Common myeloid progenitor, CD34-positive (primary cell): ENCODE results near the gene EIF6.

ENCODE experiments used
- CTCF ChIA-PET: fragments of 350-600 bp; sonication (Branson Sonifier 250); formaldehyde crosslinking; loops from one replicate; lab custom pipeline; 2021; ENCODE audit warnings: antibody characterized with exemption; lab: Charles Lee
- POLR2A ChIA-PET: fragments of 350-600 bp; sonication (Branson Sonifier 250); formaldehyde crosslinking; loops from one replicate; lab custom pipeline; 2021; ENCODE audit warnings: antibody characterized with exemption; lab: Charles Lee
- DNase-seq, 3 donors: peaks; one replicate each; pipeline versions ENCODE4 v3.0.0 to v3.0.0-alpha.2; 2013
- H3K27ac ChIP-seq, 2 experiments: 1 replicate in 1 of 2; 2 replicates in 1 of 2; pipeline ENCODE4 v1.7.0; 2013; ENCODE audit warnings: inconsistent platforms in 2 of 2, low read length in 2 of 2, mild to moderate bottlenecking in 2 of 2, low read depth in 1 of 2, moderate library complexity in 1 of 2; ENCODE audit not compliant: severe bottlenecking in 2 of 2, insufficient read depth in 1 of 2, poor library complexity in 1 of 2
- H3K27me3 ChIP-seq, 5 experiments: replicated peaks in 2 of 5; 1 replicate in 3 of 5; 2 replicates in 2 of 5; pipeline versions ENCODE4 v1.6.1 to v1.7.0; 2013; ENCODE audit warnings: low read length in 4 of 5, mild to moderate bottlenecking in 2 of 5, moderate library complexity in 2 of 5, inconsistent platforms in 1 of 5; ENCODE audit not compliant: insufficient read depth in 5 of 5, control insufficient read depth in 4 of 5
- H3K36me3 ChIP-seq, 4 experiments: 1 replicate in 2 of 4; 2 replicates in 2 of 4; pipeline versions ENCODE4 v1.6.1 to v1.7.0; 2013; ENCODE audit warnings: low read length in 3 of 4, control low read depth in 1 of 4, mild to moderate bottlenecking in 1 of 4; ENCODE audit not compliant: control insufficient read depth in 4 of 4, insufficient read depth in 4 of 4
- H3K4me1 ChIP-seq, 4 experiments: 1 replicate in 3 of 4; 2 replicates in 1 of 4; pipeline versions ENCODE4 v1.6.1 to v1.7.1; 2013; ENCODE audit warnings: low read length in 3 of 4, mild to moderate bottlenecking in 3 of 4, control low read depth in 1 of 4, inconsistent platforms in 1 of 4, moderate library complexity in 1 of 4; ENCODE audit not compliant: control insufficient read depth in 4 of 4, insufficient read depth in 4 of 4; ENCODE audit errors: control extremely low read depth in 1 of 4
- H3K4me3 ChIP-seq, 7 experiments: 1 replicate in 4 of 7; 2 replicates in 3 of 7; pipeline versions ENCODE4 v1.5.1 to v1.7.0; 2013; ENCODE audit warnings: mild to moderate bottlenecking in 7 of 7, low read length in 6 of 7, moderate library complexity in 6 of 7, inconsistent platforms in 2 of 7, low read depth in 2 of 7, control low read depth in 1 of 7; ENCODE audit not compliant: insufficient read depth in 4 of 7, control insufficient read depth in 1 of 7; ENCODE audit errors: extremely low read depth in 1 of 7
- H3K9me3 ChIP-seq, 5 experiments: 1 replicate in 4 of 5; 2 replicates in 1 of 5; pipeline versions ENCODE4 v1.6.1 to v1.7.1; 2013; ENCODE audit warnings: low read length in 4 of 5, mild to moderate bottlenecking in 2 of 5, inconsistent platforms in 1 of 5, low read depth in 1 of 5, moderate library complexity in 1 of 5; ENCODE audit not compliant: control insufficient read depth in 4 of 5, insufficient read depth in 2 of 5; ENCODE audit errors: control extremely low read depth in 1 of 5
- WGBS: methylation state at CpG from one replicate; pipeline ENCODE4 v1.1.5; 2013; ENCODE audit not compliant: insufficient coverage; 5-methylcytosine and 5-hydroxymethylcytosine counted together

Gene EIF6

GRCh38 chr20:35327074-35327976, 42.8 kb upstream of the EIF6 start:
- ChIA-PET CTCF (interaction anchor here (0.7 kb wide), 1 partner anchor 233 kb away, joined by 3 read pairs; no protein-coding TSS in a partner anchor), POLR2A (interaction anchor here (0.6 kb wide), 1 partner anchor 424 kb away, joined by 3 read pairs; no protein-coding TSS in a partner anchor)
- WGBS: 97% methylated on average over 4 of the region's 4 CpGs
- DNase-seq: no peak
- no peak overlapping the region for H3K27ac ChIP-seq
- H3K9me3 ChIP-seq: peaks cover 0 to 1% (median 0%) of the 10 kb centered on the region in 5 experiments
- peaks cover 0 to 7% (median 2%) of the 10 kb centered on the region in 4 experiments for H3K36me3 ChIP-seq
- H3K4me1 ChIP-seq: peaks cover 0 to 5% (median 0%) of the 10 kb centered on the region in 4 experiments
- H3K4me3 ChIP-seq: no peak overlapping the region
- H3K27me3 ChIP-seq: no peaks in the 10 kb centered on the region

- no CpG with 5 or more reads among the region's 3 CpGs for WGBS
- Histone ChIP-seq H3K36me3 (peaks cover 0 to 7% (median 2%) of the 10 kb centered on the region in 4 experiments), H3K27me3 (no peaks in the 10 kb centered on the region), H3K4me3 (no peak overlapping the region), H3K4me1 (peaks cover 0 to 5% (median 0%) of the 10 kb centered on the region in 4 experiments), H3K27ac (no peak overlapping the region), H3K9me3 (peaks cover 0 to 1% (median 0%) of the 10 kb centered on the region in 5 experiments)
- ChIA-PET POLR2A (no interaction called here), CTCF (interaction anchor here (1.5 kb wide), 1 partner anchor 21 kb away, joined by 3 read pairs; no protein-coding TSS in a partner anchor)
- DNase-seq: no peak
Observed at GRCh38 chr20:35326740-35327073, 42.1 kb upstream of the EIF6 start.

GRCh38 chr20:35326021-35326739, 41.6 kb upstream of the EIF6 start:
- ChIA-PET POLR2A (no interaction called here), CTCF (interaction anchor here (1.5 kb wide), 1 partner anchor 20 kb away, joined by 3 read pairs; no protein-coding TSS in a partner anchor)
- no peak overlapping the region for H3K27ac ChIP-seq
- peaks cover 0 to 1% (median 0%) of the 10 kb centered on the region in 5 experiments for H3K9me3 ChIP-seq
- no peaks in the 10 kb centered on the region for H3K27me3 ChIP-seq
- 93% methylated on average over 11 of the region's 11 CpGs for WGBS
- peaks cover 0 to 7% (median 2%) of the 10 kb centered on the region in 4 experiments for H3K36me3 ChIP-seq
- no peak overlapping the region for H3K4me3 ChIP-seq
- H3K4me1 ChIP-seq: peaks cover 0 to 5% (median 0%) of the 10 kb centered on the region in 4 experiments
- no peak for DNase-seq

GRCh38 chr20:35325401-35325800, 40.8 kb upstream of the EIF6 start:
- H3K27ac ChIP-seq: no peak overlapping the region
- CTCF ChIA-PET: interaction anchor here (1.5 kb wide), 1 partner anchor 20 kb away, joined by 3 read pairs; no protein-coding TSS in a partner anchor
- no peak for DNase-seq
- WGBS: 100% methylated on average over 1 of the region's 6 CpGs
- peaks cover 0 to 9% (median 2%) of the 10 kb centered on the region in 4 experiments for H3K36me3 ChIP-seq
- POLR2A ChIA-PET: no interaction called here
- no peak overlapping the region for H3K4me3 ChIP-seq
- H3K9me3 ChIP-seq: peaks cover 0 to 1% (median 0%) of the 10 kb centered on the region in 5 experiments
- no peaks in the 10 kb centered on the region for H3K27me3 ChIP-seq
- H3K4me1 ChIP-seq: peaks cover 0 to 5% (median 0%) of the 10 kb centered on the region in 4 experiments

- ChIA-PET POLR2A (no interaction called here), CTCF (interaction anchor here (0.8 kb wide), 2 partner anchors 13 to 30 kb away, joined by 3 read pairs; no protein-coding TSS in a partner anchor)
- Histone ChIP-seq H3K27ac (no peak overlapping the region), H3K9me3 (peaks cover 0 to 1% (median 0%) of the 10 kb centered on the region in 5 experiments), H3K4me1 (peaks cover 0 to 7% (median 5%) of the 10 kb centered on the region in 4 experiments), H3K36me3 (peaks cover 0 to 5% (median under 1%) of the 10 kb centered on the region in 4 experiments), H3K27me3 (no peaks in the 10 kb centered on the region), H3K4me3 (no peak overlapping the region)
- DNase-seq: no peak
- WGBS: 100% methylated on average over 2 of the region's 3 CpGs
Observed at GRCh38 chr20:35320396-35321126, 36.0 kb upstream of the EIF6 start.

- Histone ChIP-seq H3K4me1 (peaks cover 0 to 14% (median 12%) of the 10 kb centered on the region in 4 experiments), H3K27ac (no peak overlapping the region), H3K9me3 (peaks cover 0 to 1% (median 0%) of the 10 kb centered on the region in 5 experiments), H3K4me3 (no peak overlapping the region), H3K36me3 (peaks cover 0 to 5% (median under 1%) of the 10 kb centered on the region in 4 experiments), H3K27me3 (no peaks in the 10 kb centered on the region)
- CTCF ChIA-PET: no interaction called here
- POLR2A ChIA-PET: no interaction called here
- no peak for DNase-seq
Observed at GRCh38 chr20:35319871-35320197, 35.3 kb upstream of the EIF6 start.
